ENCODE measurements around the gene MYL7.

GRCh38 chr7:44162179-44162578, 21.0 kb upstream of the MYL7 start:
- TF ChIP-seq CTCF (IDR thresholded peaks at IDR 0.05) (no peak), MXI1 (IDR thresholded peaks at IDR 0.05; ENCODE audit: low read depth, low read length) (no peak), EZH2phosphoT487 (IDR thresholded peaks at IDR 0.05; ENCODE audit: borderline replicate concordance, low read depth) (no peak), YY1 (IDR thresholded peaks at IDR 0.05; ENCODE audit: low read depth) (no peak)
